ENCODE measurements around the gene CFAP45. TPM values are rescaled to one million over a fixed set of nuclear protein-coding genes. Genes with fewer than 3 reads are reported as not detected.

Gene CFAP45
- polyA plus RNA-seq, 1 of the 3 experiments (the other 2 are of a cell fraction) = 0.74 TPM

GRCh38 chr1:159924791-159925718 is 25.1 kb upstream of the CFAP45 start, which contains the start of gene TAGLN2:
TSS of gene TAGLN2 (minus strand) at chr1:159925507. CDS start at chr1:159920509, 4,998 bp downstream.
- Histone ChIP-seq H3K4me1 (ENCODE audit: control insufficient read depth in 1 of 2, insufficient read depth in 2 of 2, low read depth in 1 of 2, low read length in 1 of 2) (peaks cover 18 to 35% of the 10 kb centered on the region in 2 experiments; a peak in 2 of 4 replicates), H4K20me1 (ENCODE audit: insufficient read depth) (peaks cover 35% of the 10 kb centered on the region), H3K4me3 (ENCODE audit: low read depth in 2 of 2, low read length in 1 of 2) (peak within 1 kb of the TSS; percentile 91 to 97), H3K27me3 (ENCODE audit: insufficient read depth) (no peaks in the 10 kb centered on the region), H3K9me3 (no peaks in the 10 kb centered on the region), H3K9ac (peak within 1 kb of the TSS; percentile 100), H2AFZ (ENCODE audit: low read depth) (peak within 1 kb of the TSS; percentile 83), H3K27ac (ENCODE audit: low read depth in 2 of 2, low read length in 1 of 2) (peak within 1 kb of the TSS; percentile 73 to 97; a peak in 3 of 4 replicates), H3K4me2 (peak within 1 kb of the TSS; percentile 93), H3K36me3 (replicated peaks in 1 of 2; ENCODE audit: control insufficient read depth in 1 of 2, insufficient read depth in 2 of 2, low read length in 1 of 2) (peaks cover 6 to 9% of the 10 kb centered on the region in 2 experiments), H3K9me2 (no peaks in the 10 kb centered on the region), H3K79me2 (ENCODE audit: insufficient read depth) (peaks cover 63% of the 10 kb centered on the region), H3F3A (replicated peaks; ENCODE audit: insufficient read depth) (peaks cover 7% of the 10 kb centered on the region)
- ChIA-PET POLR2A (no interaction called here), CTCF (interaction anchor here (0.7 to 22.3 kb wide), 12 partner anchors 9 to 414 kb away, joined by 3 to 460 read pairs (median 4); partner anchors contain the start of gene IGSF9)
- peak; percentile 93 for DNase-seq
- WGBS (ENCODE audit: low lambda C conversion rate) = 4% methylated on average over 42 of the region's 58 CpGs
- TF ChIP-seq CTCF (IDR thresholded peaks at IDR 0.05) = no peak; the same call in 1 of the 2 replicates
- no peak for TF ChIP-seq RFX5 (IDR thresholded peaks at IDR 0.05; ENCODE audit: low read length)
- TF ChIP-seq TEAD4 (IDR thresholded peaks at IDR 0.05; ENCODE audit: borderline replicate concordance, insufficient read depth) = 0 out of 2 replicates have a peak, but pooled peaks have one; percentile 34
- TF ChIP-seq FOXJ3 (CRISPR knock-in tag; IDR thresholded peaks at IDR 0.05) = no peak
- peak; percentile 47; the same call in 1 of the 2 replicates for TF ChIP-seq TCF12 (IDR thresholded peaks at IDR 0.05)
- no peak for TF ChIP-seq ZBTB33 (IDR thresholded peaks at IDR 0.05; ENCODE audit: borderline replicate concordance, low read depth)
- TF ChIP-seq JUND (IDR thresholded peaks at IDR 0.05) = no peak
- TF ChIP-seq SIN3A (IDR thresholded peaks at IDR 0.05; ENCODE audit: borderline replicate concordance, low read depth, low read length) = peak; percentile 94; the same call in 1 of the 2 replicates
- no peak; the same call in 1 of the 2 replicates for TF ChIP-seq FOXM1 (IDR thresholded peaks at IDR 0.05; ENCODE audit: low read depth)
- TF ChIP-seq RXRA (IDR thresholded peaks at IDR 0.05; ENCODE audit: borderline replicate concordance, low read depth) = peak; percentile 38; the same call in 1 of the 2 replicates
- no peak for TF ChIP-seq USF2 (IDR thresholded peaks at IDR 0.05; ENCODE audit: borderline replicate concordance, low read depth, low read length)
- TF ChIP-seq EZH2phosphoT487 (IDR thresholded peaks at IDR 0.05; ENCODE audit: borderline replicate concordance, low read depth) = no peak
- peak; percentile 98 for TF ChIP-seq POLR2AphosphoS5 (IDR thresholded peaks at IDR 0.05; ENCODE audit: low read depth, low read length)
- peak; percentile 98 for TF ChIP-seq TAF1 (IDR thresholded peaks at IDR 0.05; ENCODE audit: borderline replicate concordance, low read depth, low read length)
- TF ChIP-seq MEF2A (IDR thresholded peaks at IDR 0.05; ENCODE audit: borderline replicate concordance, low read depth) = 0 out of 2 replicates have a peak, but pooled peaks have one; percentile 4
- TF ChIP-seq CHD2 (IDR thresholded peaks at IDR 0.05; ENCODE audit: low read length, partially characterized antibody) = peak; percentile 38
- no peak for TF ChIP-seq RAD21 (IDR thresholded peaks at IDR 0.05; ENCODE audit: low read length)
- no peak for TF ChIP-seq IRF3 (IDR thresholded peaks at IDR 0.05; ENCODE audit: low read depth, low read length)
- TF ChIP-seq FOSL2 (IDR thresholded peaks at IDR 0.05; ENCODE audit: borderline replicate concordance, low read depth) = no peak; the same call in 1 of the 2 replicates
- no peak for TF ChIP-seq USF1 (IDR thresholded peaks at IDR 0.05; ENCODE audit: borderline replicate concordance, low read depth)
- peak; percentile 80 for TF ChIP-seq MXI1 (IDR thresholded peaks at IDR 0.05; ENCODE audit: low read depth, low read length)
- peak; percentile 9; the same call in 1 of the 2 replicates for TF ChIP-seq PBX3 (IDR thresholded peaks at IDR 0.05)
- TF ChIP-seq ELF1 (IDR thresholded peaks at IDR 0.05) = peak; percentile 11; the same call in 1 of the 2 replicates
- no peak for TF ChIP-seq SMC3 (IDR thresholded peaks at IDR 0.05; ENCODE audit: low read depth, low read length)

All from SK-N-SH (cell line).